Right hindlimb (tissue), 1 donor: Measurements from ENCODE around the gene SLC7A9.
"Not testable (repeated sequence)": the region's sequence is repeated elsewhere in the genome, so short reads cannot be mapped to it uniquely, and the experiment has no call there.

Experiments used
- DNase-seq: peaks from one replicate; pipeline ENCODE4 v3.0.0-alpha.2; 2018

The SLC7A9 gene

GRCh38 chr19:32869369-32869965 lies at the start of gene SLC7A9:
Gene SLC7A9 (minus strand): TSS chr19:32869767. CDS start chr19:32868534, 1,233 bp downstream.
- no peak for DNase-seq

DNA sequence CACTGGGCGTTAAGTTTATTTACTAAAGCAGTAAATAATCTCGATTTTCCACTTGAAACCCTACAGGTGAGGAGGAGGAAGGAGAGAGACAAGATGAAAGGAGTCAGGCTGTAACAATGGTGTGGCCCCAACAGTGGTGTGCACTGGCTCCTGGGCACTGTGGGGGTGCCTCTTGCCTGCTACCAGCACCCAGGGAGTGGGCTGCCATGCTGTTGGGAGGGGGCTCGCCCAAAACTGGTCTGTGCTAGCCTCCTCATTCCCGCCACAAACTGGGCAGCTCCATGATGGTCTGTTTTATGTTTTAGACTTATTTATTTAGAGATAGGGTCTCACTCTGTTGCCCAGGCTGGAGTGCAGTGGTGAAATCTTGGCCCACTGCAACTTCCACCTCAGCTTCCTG lies 49.8 kb upstream of the SLC7A9 start:
- DNase-seq = no peak

- no peak for DNase-seq
These were observed 48.0 kb upstream of the SLC7A9 start for GRCh38 chr19:32917616-32917996.

DNA sequence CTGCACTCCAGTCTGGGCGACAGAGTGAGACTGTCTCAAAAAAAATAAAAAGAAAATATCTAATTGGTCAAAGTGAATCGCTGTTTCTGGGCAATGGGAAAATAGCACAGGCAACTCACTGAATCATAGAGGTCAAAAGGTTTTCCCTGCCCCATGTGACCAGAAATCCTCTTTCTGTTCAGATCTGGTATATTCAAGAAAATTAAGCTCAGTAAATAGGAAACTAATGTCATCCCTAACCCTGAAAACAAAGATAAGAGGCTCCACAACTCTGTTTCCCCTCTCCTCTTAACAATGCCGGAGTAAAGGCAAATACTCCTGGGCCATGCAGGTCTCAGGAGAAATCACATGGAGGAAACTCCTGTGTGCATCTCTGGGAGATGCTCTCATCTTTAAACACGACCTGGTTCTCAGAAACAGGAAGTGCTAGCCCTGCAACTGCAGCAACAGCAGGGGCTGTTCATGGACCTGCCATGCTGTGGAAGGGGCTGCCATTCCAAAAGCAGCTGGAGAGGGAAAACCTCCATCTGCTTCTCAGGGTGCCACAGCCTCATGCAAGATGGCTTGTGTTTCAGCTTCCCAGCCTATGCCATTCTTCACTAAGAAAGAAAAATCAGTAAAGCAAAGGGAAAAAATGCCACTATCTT lies 47.5 kb upstream of the SLC7A9 start:
- DNase-seq = no peak

DNA sequence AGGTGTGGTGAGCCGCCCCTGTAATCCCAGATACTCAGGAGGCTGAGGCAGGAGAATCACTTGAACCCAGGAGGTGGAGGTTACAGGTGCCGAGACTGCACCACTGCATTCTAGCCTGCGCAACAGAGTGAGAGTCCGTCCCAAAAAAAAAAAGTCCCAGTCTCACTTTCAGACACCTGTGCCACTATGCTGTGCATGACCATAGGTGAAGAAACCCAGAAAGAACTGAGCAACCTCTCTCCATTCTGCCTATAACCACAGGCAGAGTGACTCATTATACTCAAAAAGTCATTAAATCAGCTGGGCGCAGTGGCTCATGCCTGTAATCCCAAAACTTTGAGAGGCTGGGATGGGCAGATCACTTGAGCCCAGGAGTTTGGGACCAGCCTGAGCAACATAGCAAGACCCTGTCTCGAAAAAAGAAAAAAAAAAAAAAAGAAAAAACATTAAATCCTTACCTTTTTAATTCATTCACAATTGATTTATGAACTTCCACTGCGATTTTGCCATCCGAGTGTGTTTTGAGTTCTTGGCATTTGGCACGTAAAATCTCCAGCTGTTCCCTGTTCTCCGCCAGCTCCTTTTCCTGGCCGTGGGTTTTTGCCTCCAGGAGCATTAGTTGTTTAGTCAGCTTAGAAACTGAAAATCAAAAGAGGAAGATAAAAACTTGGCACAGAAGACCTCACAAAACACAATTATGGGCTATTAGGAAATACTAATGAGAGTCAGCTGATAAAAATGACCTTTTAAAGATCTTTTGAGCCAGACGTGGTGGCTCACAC lies 45.5 kb upstream of the SLC7A9 start:
- DNase-seq = no peak

DNA sequence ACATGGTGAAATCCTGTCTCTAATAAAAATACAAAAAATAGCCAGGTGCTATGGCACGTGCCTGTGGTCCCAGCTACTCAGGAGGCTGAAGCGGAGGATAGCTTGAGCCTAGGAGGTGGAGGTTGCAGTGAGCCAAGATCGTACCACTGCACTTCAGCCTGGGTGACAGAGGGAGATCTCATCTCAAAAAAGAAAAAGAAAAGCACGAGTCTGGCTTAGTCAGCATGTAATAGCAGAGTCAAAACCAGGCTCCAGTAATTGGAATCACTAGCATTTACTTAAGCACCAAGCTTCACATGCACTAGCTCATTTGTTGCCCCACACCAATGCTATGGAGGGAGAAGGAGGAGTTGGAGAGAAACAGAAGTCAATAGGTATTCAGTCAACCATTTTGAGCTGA lies 41.9 kb upstream of the SLC7A9 start:
- DNase-seq = no peak

GRCh38 chr19:32910874-32911273 lies 41.3 kb upstream of the SLC7A9 start:
- DNase-seq = no peak

DNA sequence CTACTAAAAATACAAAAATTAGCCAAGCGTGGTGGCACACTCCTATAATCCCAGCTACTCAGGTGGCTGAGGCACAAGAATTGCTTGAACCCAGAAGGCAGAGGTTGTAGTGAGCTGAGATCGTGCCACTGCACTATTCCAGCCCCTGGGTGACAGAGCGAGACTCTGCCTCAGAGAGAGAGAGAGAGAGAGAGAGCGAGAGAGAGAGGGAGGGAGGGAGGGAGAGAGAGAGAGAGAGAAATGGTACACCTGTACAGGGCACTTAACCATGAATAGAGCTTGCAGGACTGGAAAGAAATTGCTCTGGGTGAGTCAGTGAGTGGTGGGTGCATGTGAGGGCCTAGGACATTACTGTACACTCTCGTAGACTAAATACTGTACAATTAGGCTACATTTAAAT lies 40.5 kb upstream of the SLC7A9 start:
- DNase-seq = no peak

GRCh38 chr19:32909257-32909656 lies 39.7 kb upstream of the SLC7A9 start:
- no peak for DNase-seq

DNA sequence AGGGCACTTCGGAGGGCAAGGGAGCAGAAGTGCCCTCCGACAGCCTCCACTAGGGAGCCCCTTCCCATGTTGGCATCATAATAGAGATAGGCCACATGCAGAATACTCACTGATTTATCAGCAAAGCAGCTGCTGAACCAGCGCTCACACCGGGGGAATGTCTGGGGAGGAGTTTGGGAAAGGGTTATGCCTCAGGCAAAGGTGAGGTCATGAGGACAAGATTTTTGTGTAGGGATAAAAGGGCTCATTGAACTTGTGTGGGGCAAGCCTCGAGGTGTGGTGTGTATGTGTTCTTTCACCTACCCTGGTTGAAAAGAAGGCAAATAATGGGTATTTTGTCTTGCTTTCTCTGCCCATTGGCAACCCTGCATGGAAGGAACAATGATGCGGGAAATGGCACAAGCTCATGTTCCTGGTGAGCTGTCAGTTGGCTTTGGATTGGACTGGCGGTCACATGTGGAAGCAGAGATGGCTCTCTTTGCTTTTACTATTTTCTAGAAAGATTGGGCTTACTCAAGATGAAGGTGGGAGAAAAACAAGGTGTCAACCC lies 39.1 kb upstream of the SLC7A9 start:
- DNase-seq = no peak

GRCh38 chr19:32902448-32902847 lies 32.9 kb upstream of the SLC7A9 start:
- DNase-seq = no peak

DNA sequence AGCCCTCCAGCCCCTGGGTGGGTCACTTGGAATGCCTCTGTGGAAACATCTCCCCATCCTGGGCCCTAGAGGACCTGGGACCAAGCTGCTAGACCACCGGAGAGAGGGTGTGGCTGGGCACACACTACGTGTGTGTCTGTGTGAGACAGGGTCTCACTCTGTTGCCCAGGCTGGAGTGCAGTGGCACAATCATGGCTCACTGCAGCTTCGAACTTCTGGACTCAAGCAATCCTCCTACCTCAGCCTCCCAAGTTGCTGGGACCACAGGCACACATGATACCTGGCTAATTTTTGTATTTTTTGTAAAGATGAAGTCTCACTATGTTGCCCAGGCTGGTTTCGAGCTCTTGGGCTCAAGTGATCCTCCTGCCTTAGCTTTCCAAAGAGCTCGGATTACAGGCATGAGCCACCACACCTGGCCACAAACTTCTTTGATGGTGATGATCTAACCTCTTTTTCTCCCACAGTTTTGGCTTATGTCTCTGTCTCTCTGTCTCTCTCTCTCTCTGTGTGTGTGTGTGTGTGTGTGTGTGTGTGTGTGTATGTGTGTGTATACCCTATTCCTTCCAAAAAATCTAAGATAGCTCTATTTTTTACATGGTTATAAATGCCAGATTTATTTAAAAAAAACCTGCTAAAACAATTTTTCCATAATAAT lies 32.1 kb upstream of the SLC7A9 start:
- no peak for DNase-seq

GRCh38 chr19:32896516-32897214 lies 27.1 kb upstream of the SLC7A9 start:
- no peak for DNase-seq

DNA sequence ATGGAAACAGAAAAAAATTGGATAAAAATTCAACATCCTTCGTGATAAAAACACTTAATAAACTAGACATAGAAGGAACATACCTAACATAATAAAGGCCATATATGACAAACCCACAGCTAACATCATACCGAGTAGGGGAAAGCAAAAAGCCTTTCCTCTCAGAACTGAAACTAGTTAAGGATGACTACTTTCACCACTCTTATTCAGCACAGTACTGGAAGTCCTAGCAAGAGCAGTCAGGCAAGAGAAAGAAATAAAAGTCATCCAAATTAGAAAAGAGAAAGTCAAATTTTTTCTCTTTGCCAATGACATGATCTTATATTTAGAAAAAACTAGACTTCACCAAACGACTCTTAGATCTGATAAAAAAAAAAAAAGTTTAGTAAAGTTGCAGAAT lies 25.8 kb upstream of the SLC7A9 start:
- no peak for DNase-seq

DNA sequence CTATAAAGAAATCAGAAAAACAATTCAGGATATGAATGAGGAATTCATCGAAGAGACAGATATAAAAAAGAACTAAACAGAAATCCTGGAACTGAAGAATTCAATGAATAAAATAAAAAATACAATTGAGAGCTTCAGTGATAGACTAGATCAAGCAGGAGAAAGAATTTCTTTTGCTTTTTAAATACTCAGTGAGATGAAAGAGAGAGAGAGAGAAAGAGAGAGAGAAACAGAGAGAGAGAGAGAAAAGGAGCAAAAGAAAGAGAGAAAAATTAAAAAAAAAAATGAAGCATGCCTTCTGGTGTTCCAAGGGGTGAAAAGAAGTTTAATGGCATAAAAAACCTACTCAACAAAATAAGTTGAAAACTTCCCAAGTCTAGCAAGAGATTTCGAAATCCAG lies 22.0 kb upstream of the SLC7A9 start:
- no peak for DNase-seq

DNA sequence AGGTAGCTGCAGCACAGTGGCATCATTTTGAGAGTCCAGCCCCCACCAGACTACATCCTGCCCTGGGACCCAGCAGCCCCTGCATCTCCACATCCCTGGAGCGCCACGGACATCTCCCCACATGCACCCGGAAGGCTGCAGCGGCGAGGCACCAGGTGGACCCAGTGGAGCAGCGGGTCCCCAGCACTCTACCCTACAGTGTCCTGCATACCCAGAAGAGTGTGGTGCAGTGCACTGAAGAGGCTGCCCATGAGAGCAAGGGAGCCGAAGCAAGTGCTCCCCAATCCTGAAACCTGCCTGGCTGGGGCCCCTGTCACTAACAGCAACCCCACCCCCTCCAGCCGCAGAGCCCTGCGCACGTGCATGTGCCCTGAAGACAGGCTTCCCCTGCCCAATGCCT lies 21.3 kb upstream of the SLC7A9 start:
- no peak for DNase-seq

GRCh38 chr19:32890326-32890725 lies 20.8 kb upstream of the SLC7A9 start:
- no peak for DNase-seq

DNA sequence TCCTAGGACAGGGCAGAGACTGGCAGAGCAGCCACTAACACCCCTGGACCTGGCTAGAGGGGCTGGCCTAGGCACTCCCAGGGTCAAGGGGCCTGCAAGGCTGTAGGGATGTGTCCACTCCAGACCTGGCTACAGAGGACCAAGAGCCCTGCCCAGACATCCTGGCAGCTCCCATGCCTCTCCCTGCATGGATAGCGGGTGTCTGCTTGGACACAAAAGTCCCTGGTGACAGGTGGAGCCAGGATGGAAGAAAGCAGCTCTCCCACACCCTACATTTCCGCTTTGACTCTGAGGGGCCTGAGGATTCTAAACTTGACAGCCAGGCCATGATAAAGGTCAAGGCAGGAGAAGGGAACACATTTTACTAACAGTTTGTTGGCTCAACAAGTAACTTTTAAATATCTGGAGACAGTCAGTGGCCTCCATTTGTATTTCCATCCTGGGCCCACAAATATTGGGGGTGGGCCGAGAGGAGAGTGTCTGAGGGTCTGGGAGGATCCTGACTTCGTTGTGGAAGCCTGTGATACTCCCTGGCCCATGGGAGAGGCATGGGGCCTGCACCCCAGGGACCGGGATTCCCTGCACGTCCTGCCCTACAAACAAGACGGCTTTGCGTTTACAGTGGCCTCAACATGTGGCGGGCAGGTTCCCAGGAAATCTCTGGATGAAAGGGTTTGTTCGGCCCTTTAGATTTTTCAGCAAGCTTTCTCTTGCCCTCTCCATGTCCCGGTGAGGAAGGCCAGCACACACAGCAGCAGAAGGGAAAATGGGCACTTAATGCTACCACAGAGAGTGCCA lies 19.8 kb upstream of the SLC7A9 start:
- DNase-seq = no peak

- DNase-seq = no peak
These were observed 18.1 kb upstream of the SLC7A9 start for GRCh38 chr19:32887572-32888215.

- no peak for DNase-seq
These were observed 16.7 kb upstream of the SLC7A9 start for GRCh38 chr19:32886241-32886640.

- not testable (repeated sequence) for DNase-seq
These were observed 15.7 kb upstream of the SLC7A9 start for GRCh38 chr19:32885255-32885654.
